ENCODE data around the gene CASZ1. TPM values are rescaled to one million over a fixed set of nuclear protein-coding genes. Genes with fewer than 3 reads are reported as not detected.

The CASZ1 gene
- total RNA-seq, 3 donors from 2014 or later (not counting 1 experiment from before 2014, with no cell fraction given), result 55.9 to 83.0 (median 70.6) TPM

GRCh38 chr1:10781137-10781536, 15.3 kb downstream of the CASZ1 start:
- H3K4me3 ChIP-seq (ENCODE audit: low read length), result no peak overlapping the region

GRCh38 chr1:10779841-10780240, 16.6 kb downstream of the CASZ1 start:
- no peaks in the 10 kb centered on the region for H3K27me3 Mint-ChIP-seq (ENCODE audit: low read depth in 2 of 2)
- Histone ChIP-seq H3K27ac (ENCODE audit: low read length) (no peak overlapping the region), H3K4me3 (ENCODE audit: low read length) (no peak overlapping the region), H3K9me3 (ENCODE audit: control insufficient read depth, insufficient read depth, low read length) (no peaks in the 10 kb centered on the region), H3K36me3 (ENCODE audit: control insufficient read depth, insufficient read depth, low read length) (no peaks in the 10 kb centered on the region), H3K4me1 (ENCODE audit: control insufficient read depth, insufficient read depth, low read length) (no peaks in the 10 kb centered on the region), H3K27me3 (ENCODE audit: control insufficient read depth, insufficient read depth, low read length) (no peaks in the 10 kb centered on the region)
- ATAC-seq, result no peak
- no peaks in the 10 kb centered on the region for H3K9me3 Mint-ChIP-seq
- H3K4me3 Mint-ChIP-seq, result no peak overlapping the region
- TF ChIP-seq CTCF (IDR thresholded peaks at IDR 0.05), result no peak
- 72% methylated on average over 9 of the region's 10 CpGs for WGBS (ENCODE audit: insufficient coverage)
- no peak overlapping the region for H3K27ac Mint-ChIP-seq
- intact Hi-C loops (cut with micrococcal nuclease), result no loop called here
- no peak for DNase-seq
- no peaks in the 10 kb centered on the region for H3K36me3 Mint-ChIP-seq
- no peaks in the 10 kb centered on the region for H3K4me1 Mint-ChIP-seq

More at GRCh38 chr1:10781137-10781536, 15.3 kb downstream of the CASZ1 start:
- WGBS (ENCODE audit: insufficient coverage), result 75% methylated on average over 8 of the region's 8 CpGs
- intact Hi-C loops (cut with micrococcal nuclease), result no loop called here
- Histone ChIP-seq H3K4me1 (ENCODE audit: control insufficient read depth, insufficient read depth, low read length) (no peaks in the 10 kb centered on the region), H3K27ac (ENCODE audit: low read length) (no peak overlapping the region), H3K36me3 (ENCODE audit: control insufficient read depth, insufficient read depth, low read length) (no peaks in the 10 kb centered on the region), H3K9me3 (ENCODE audit: control insufficient read depth, insufficient read depth, low read length) (no peaks in the 10 kb centered on the region), H3K27me3 (ENCODE audit: control insufficient read depth, insufficient read depth, low read length) (no peaks in the 10 kb centered on the region)
- ATAC-seq (no peak), DNase-seq (no peak)
- H3K36me3 Mint-ChIP-seq, result no peaks in the 10 kb centered on the region
- TF ChIP-seq CTCF (IDR thresholded peaks at IDR 0.05), result no peak
- no peaks in the 10 kb centered on the region for H3K9me3 Mint-ChIP-seq
- H3K4me1 Mint-ChIP-seq, result no peaks in the 10 kb centered on the region
- peaks cover 0 to under 1% of the 10 kb centered on the region in 2 donors for H3K27me3 Mint-ChIP-seq (ENCODE audit: low read depth in 2 of 2)
- H3K4me3 Mint-ChIP-seq, result no peak overlapping the region
- H3K27ac Mint-ChIP-seq, result no peak overlapping the region

GRCh38 chr1:10779201-10779600, 17.2 kb downstream of the CASZ1 start:
- TF ChIP-seq CTCF (IDR thresholded peaks at IDR 0.05), result no peak
- no peak overlapping the region for H3K4me3 Mint-ChIP-seq
- H3K36me3 Mint-ChIP-seq, result no peaks in the 10 kb centered on the region
- Histone ChIP-seq H3K4me1 (ENCODE audit: control insufficient read depth, insufficient read depth, low read length) (no peaks in the 10 kb centered on the region), H3K36me3 (ENCODE audit: control insufficient read depth, insufficient read depth, low read length) (no peaks in the 10 kb centered on the region), H3K27ac (ENCODE audit: low read length) (no peak overlapping the region), H3K4me3 (ENCODE audit: low read length) (no peak overlapping the region), H3K27me3 (ENCODE audit: control insufficient read depth, insufficient read depth, low read length) (no peaks in the 10 kb centered on the region), H3K9me3 (ENCODE audit: control insufficient read depth, insufficient read depth, low read length) (no peaks in the 10 kb centered on the region)
- ATAC-seq (no peak), DNase-seq (no peak)
- 83% methylated on average over 13 of the region's 18 CpGs for WGBS (ENCODE audit: insufficient coverage)
- H3K4me1 Mint-ChIP-seq, result no peaks in the 10 kb centered on the region
- H3K27ac Mint-ChIP-seq, result no peak overlapping the region
- intact Hi-C loops (cut with micrococcal nuclease), result no loop called here
- no peaks in the 10 kb centered on the region for H3K27me3 Mint-ChIP-seq (ENCODE audit: low read depth in 2 of 2)
- no peaks in the 10 kb centered on the region for H3K9me3 Mint-ChIP-seq

GRCh38 chr1:10778640-10779039, 17.8 kb downstream of the CASZ1 start:
- Mint-ChIP-seq H3K4me1 (no peaks in the 10 kb centered on the region), H3K4me3 (no peak overlapping the region), H3K36me3 (no peaks in the 10 kb centered on the region), H3K27ac (no peak overlapping the region), H3K9me3 (no peaks in the 10 kb centered on the region), H3K27me3 (ENCODE audit: low read depth in 2 of 2) (no peaks in the 10 kb centered on the region)
- intact Hi-C loops (cut with micrococcal nuclease), result no loop called here
- WGBS (ENCODE audit: insufficient coverage), result 89% methylated on average over 8 of the region's 10 CpGs
- no peak overlapping the region for H3K27ac ChIP-seq (ENCODE audit: low read length)
- no peaks in the 10 kb centered on the region for H3K27me3 ChIP-seq (ENCODE audit: control insufficient read depth, insufficient read depth, low read length)
- DNase-seq, result no peak
- no peak overlapping the region for H3K4me3 ChIP-seq (ENCODE audit: low read length)
- H3K9me3 ChIP-seq (ENCODE audit: control insufficient read depth, insufficient read depth, low read length), result no peaks in the 10 kb centered on the region
- ATAC-seq, result no peak
- no peak for TF ChIP-seq CTCF (IDR thresholded peaks at IDR 0.05)
- no peaks in the 10 kb centered on the region for H3K4me1 ChIP-seq (ENCODE audit: control insufficient read depth, insufficient read depth, low read length)
- no peaks in the 10 kb centered on the region for H3K36me3 ChIP-seq (ENCODE audit: control insufficient read depth, insufficient read depth, low read length)
